GM12878 (cell line): ENCODE results near the gene CACNA1S. TPM values are rescaled to one million over a fixed set of nuclear protein-coding genes. Genes with fewer than 3 reads are reported as not detected.

Experiments
- ATAC-seq: fragments of 200-7000 bp; cut with Tn5 transposase; 3 replicates; pipeline ENCODE4 v1.9.1; 2020; ENCODE audit warnings: mild to moderate bottlenecking, moderate library complexity
- BruUV-seq: library from RNA; stranded (reverse); fragments of 400-500 nt; replicated peaks from 2 replicates; lab custom pipeline; 2021; lab: Mats Ljungman, UMichigan
- CTCF ChIA-PET: fragments of 300-600 bp; sonication (Branson Sonifier 250); formaldehyde crosslinking; extraction: SDS; loops from one replicate; lab custom pipeline; 2021; ENCODE audit warnings: inconsistent platforms; lab: Yijun Ruan, JAX
- POLR2A ChIA-PET: fragments of 350-600 bp; formaldehyde crosslinking; extraction: SDS; loops from one replicate; lab custom pipeline; 2021; ENCODE audit warnings: inconsistent platforms; lab: Charles Lee
- RAD21 ChIA-PET: fragments of 300-600 bp; sonication (Branson Sonifier 250); formaldehyde crosslinking; loops from one replicate; lab custom pipeline; 2023; ENCODE audit warnings: antibody characterized with exemption; ENCODE audit not compliant: unreplicated experiment; lab: Charles Lee
- SMC1A ChIA-PET: fragments of 300-600 bp; sonication (Branson Sonifier 250); formaldehyde crosslinking; loops from one replicate; lab custom pipeline; 2023; ENCODE audit not compliant: unreplicated experiment, uncharacterized antibody; lab: Charles Lee
- DNase-seq: peaks from one replicate; pipeline ENCODE4 v3.0.0-alpha.2; 2011; ENCODE audit warnings: low read depth, low spot score
- FAIRE-seq: peaks from 3 replicates; lab custom pipeline; 2011; peaks lifted over from hg19 to GRCh38; lab: Jason Lieb, UNC
- H2AFZ ChIP-seq: 2 replicates; pipeline ENCODE4 v1.6.0; 2011; ENCODE audit warnings: low read depth, low read length, control low read depth; ENCODE audit not compliant: control insufficient read depth
- H3K27ac ChIP-seq: 2 replicates; pipeline ENCODE4 v1.5.1; 2011; ENCODE audit warnings: control low read depth; ENCODE audit not compliant: control insufficient read depth, insufficient read depth
- H3K27me3 ChIP-seq, 2 experiments: replicated peaks in 1 of 2; 2 replicates each; pipeline versions ENCODE4 v1.6.0 to v1.6.1; 2011; ENCODE audit warnings: low read length in 1 of 2; ENCODE audit not compliant: control insufficient read depth in 2 of 2, insufficient read depth in 2 of 2
- H3K36me3 ChIP-seq, 2 experiments: 2 replicates each; pipeline ENCODE4 v1.5.1; 2011; ENCODE audit warnings: low read length in 1 of 2; ENCODE audit not compliant: control insufficient read depth in 2 of 2, insufficient read depth in 2 of 2
- H3K4me1 ChIP-seq: 2 replicates; pipeline ENCODE4 v1.6.1; 2011; ENCODE audit warnings: mild to moderate bottlenecking, low read length, moderate library complexity, mixed read lengths; ENCODE audit not compliant: control insufficient read depth, insufficient read depth
- H3K4me2 ChIP-seq: 2 replicates; pipeline ENCODE4 v1.6.0; 2011; ENCODE audit warnings: control low read depth; ENCODE audit not compliant: control insufficient read depth, insufficient read depth
- H3K4me3 ChIP-seq: fragments of 200-600 bp; sonication (generic); 2 replicates; pipeline ENCODE4 v1.5.1; 2016
- H3K79me2 ChIP-seq: 2 replicates; pipeline ENCODE4 v1.6.0; 2011; ENCODE audit warnings: low read length; ENCODE audit not compliant: control insufficient read depth, insufficient read depth
- H3K9ac ChIP-seq: 2 replicates; pipeline ENCODE4 v1.8.0; 2011; ENCODE audit warnings: low read length, control low read depth, mixed read lengths; ENCODE audit not compliant: control insufficient read depth, insufficient read depth
- H3K9me3 ChIP-seq: replicated peaks from 3 replicates; pipeline ENCODE4 v1.5.1; 2011; ENCODE audit warnings: mild to moderate bottlenecking, low read length; ENCODE audit not compliant: control insufficient read depth, insufficient read depth
- H4K20me1 ChIP-seq: 2 replicates; pipeline ENCODE4 v1.6.0; 2011; ENCODE audit not compliant: control insufficient read depth, insufficient read depth
- BCL11A ChIP-seq: IDR thresholded peaks from 2 replicates; pipeline ENCODE4 v1.6.1; 2011; ENCODE audit warnings: low read depth, low read length
- CBFB ChIP-seq: IDR thresholded peaks from 2 replicates; pipeline ENCODE4 v1.6.1; 2016; ENCODE audit warnings: antibody characterized with exemption, low read depth
- CBX5 ChIP-seq: sonication (generic); IDR thresholded peaks from 2 replicates; pipeline ENCODE4 v1.6.1; 2016; ENCODE audit warnings: low read depth, moderate library complexity, mild to moderate bottlenecking, inconsistent platforms
- CEBPB ChIP-seq, 2 experiments: fragments of 150-350 bp in 1 of 2; IDR thresholded peaks; 2 replicates each; pipeline ENCODE4 v1.6.1; 2012 to 2014; ENCODE audit warnings: low read depth in 2 of 2, low read length in 2 of 2, borderline replicate concordance in 1 of 2, inconsistent platforms in 1 of 2
- EED ChIP-seq: sonication (generic); IDR thresholded peaks from 2 replicates; pipeline ENCODE4 v1.6.1; 2016; ENCODE audit warnings: antibody characterized with exemption, low read depth
- GABPA ChIP-seq: IDR thresholded peaks from 2 replicates; pipeline ENCODE4 v1.6.1; 2014; ENCODE audit warnings: antibody characterized with exemption, low read depth, mild to moderate bottlenecking, inconsistent platforms
- HDGF ChIP-seq: fragments of 450-650 bp; IDR thresholded peaks from 2 replicates; pipeline ENCODE4 v1.6.1; 2016; ENCODE audit warnings: antibody characterized with exemption
- KAT2A ChIP-seq: conservative IDR thresholded peaks from 2 replicates; pipeline ENCODE4 v1.6.1; 2011; ENCODE audit warnings: low read depth, low read length; ENCODE audit not compliant: control insufficient read depth
- MTA2 ChIP-seq: fragments of 450-650 bp; IDR thresholded peaks from 2 replicates; pipeline ENCODE4 v1.6.1; 2016; ENCODE audit warnings: low read depth, mild to moderate bottlenecking, moderate library complexity
- NFYB ChIP-seq: IDR thresholded peaks from 2 replicates; pipeline ENCODE4 v1.6.1; 2011; ENCODE audit warnings: low read depth, mild to moderate bottlenecking, low read length, improper control_type of control experiment, moderate library complexity; ENCODE audit not compliant: insufficient read depth
- NRF1 ChIP-seq: conservative IDR thresholded peaks from 2 replicates; pipeline ENCODE4 v1.6.1; 2011; ENCODE audit warnings: mild to moderate bottlenecking, low read depth, low read length, improper control_type of control experiment
- RAD21 ChIP-seq: IDR thresholded peaks from 2 replicates; pipeline ENCODE4 v1.6.1; 2011; ENCODE audit warnings: mild to moderate bottlenecking, low read depth, low read length, moderate library complexity; ENCODE audit not compliant: insufficient read depth
- SRF ChIP-seq, 2 experiments: IDR thresholded peaks; 2 replicates each; pipeline ENCODE4 v1.6.1; 2011; ENCODE audit warnings: low read depth in 2 of 2, low read length in 2 of 2, mild to moderate bottlenecking in 1 of 2, moderate library complexity in 1 of 2
- ZBED1 ChIP-seq: IDR thresholded peaks from 2 replicates; pipeline ENCODE4 v1.6.1; 2016; ENCODE audit warnings: borderline replicate concordance
- ZZZ3 ChIP-seq: IDR thresholded peaks from 2 replicates; pipeline ENCODE4 v1.6.1; 2011; ENCODE audit warnings: low read depth; ENCODE audit not compliant: control insufficient read depth, insufficient read length
- WGBS: methylation state at CpG from one replicate; pipeline ENCODE4 v1.1.6; 2016; ENCODE audit warnings: low lambda C conversion rate; ENCODE audit not compliant: insufficient replicate concordance, insufficient coverage; ENCODE audit errors: missing lambda C conversion rate; 5-methylcytosine and 5-hydroxymethylcytosine counted together
- in situ Hi-C: fragments of 300-500 bp; cut with MboI; formaldehyde crosslinking; loops from 9 replicates; pipeline ENCODE4 v1.14.3; 2018; ENCODE audit warnings: mixed read lengths
- intact Hi-C: fragments of 100-400 bp; cut with micrococcal nuclease; formaldehyde crosslinking; loops from one replicate; pipeline ENCODE4 v1.14.2; 2022; ENCODE audit not compliant: unreplicated experiment
- polyA plus RNA-seq, 11 experiments: library from polyadenylated mRNA; depleted of rRNA in 4 of 11; unstranded in 6 of 11; stranded (reverse) in 5 of 11; fragments of >200 nt; fragmentation: Nextera tagmentation in 4 of 11; fragmentation: Illumina TruSeq in 1 of 11; extraction: Ambion mirVana in 4 of 11; extraction: Trizol in 1 of 11; gene quantifications; 1 replicate in 1 of 11; 2 replicates in 10 of 11; pipeline versions ENCODE4 v1.2.1 to v1.2.3, GENCODE V29; 2011 to 2016; ENCODE audit warnings: inconsistent platforms in 2 of 11, missing spikeins in 2 of 11, low read depth in 1 of 11
- total RNA-seq, 4 experiments: library from RNA; depleted of rRNA in 3 of 4; stranded (reverse); fragments of >200 nt in 3 of 4; fragmentation: Illumina TruSeq in 1 of 4; extraction: Trizol in 1 of 4; gene quantifications; 2 replicates each; pipeline versions ENCODE4 v1.2.1 to v1.2.3, GENCODE V29; 2013 to 2021
- TF ChIP-seq, protein P1 (sequence below): IDR thresholded peaks from 2 replicates; pipeline ENCODE4 v1.6.1; 2012; ENCODE audit warnings: improper control_type of control experiment, low read depth, low read length; ENCODE audit not compliant: insufficient replicate concordance
- TF ChIP-seq, protein P2 (sequence below): IDR thresholded peaks from 2 replicates; pipeline ENCODE4 v1.6.1; 2011; ENCODE audit warnings: low read depth, mild to moderate bottlenecking, low read length, moderate library complexity, borderline replicate concordance; ENCODE audit errors: extremely low read depth

CACNA1S gene
- total and polyA plus RNA-seq, 10 of the 15 experiments (the other 5 are each of a cell fraction or from before 2014, with no cell fraction given) = under 0.01 to 0.04 (median 0.02) TPM; not detected in 6

DNA sequence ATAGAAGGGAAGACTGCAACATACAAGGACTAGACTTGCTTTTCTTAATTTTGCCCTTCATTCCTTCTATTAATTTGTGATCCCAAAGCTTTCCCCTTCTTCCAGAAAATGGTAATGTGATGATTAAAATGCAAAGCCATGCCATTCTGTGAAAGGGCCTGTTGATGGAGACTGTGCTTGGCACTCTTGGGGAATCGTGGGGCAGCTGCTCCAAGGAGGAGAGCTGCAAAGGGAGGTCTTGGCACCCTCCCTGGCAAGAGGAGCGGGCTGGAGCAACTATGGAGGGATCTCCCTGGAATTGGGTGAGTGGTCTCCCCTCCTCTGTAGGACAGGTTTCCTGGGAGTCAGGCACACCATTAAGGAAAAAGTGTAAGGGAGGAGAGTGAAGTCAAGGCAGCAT lies 16.6 kb downstream of the CACNA1S start:
- Histone ChIP-seq H3K4me1 (no peaks in the 10 kb centered on the region; the same call in 1 of the 2 replicates), H3K4me2 (no peak overlapping the region), H3K4me3 (no peak overlapping the region), H3K36me3 (no peaks in the 10 kb centered on the region), H2AFZ (no peak overlapping the region), H3K9ac (no peak overlapping the region), H3K9me3 (no peaks in the 10 kb centered on the region), H3K79me2 (no peaks in the 10 kb centered on the region), H3K27ac (no peak overlapping the region), H4K20me1 (no peaks in the 10 kb centered on the region), H3K27me3 (peaks cover 2% of the 10 kb centered on the region in 2 experiments; a peak in 3 of 4 replicates)
- DNase-seq (no peak), ATAC-seq (no peak), FAIRE-seq (no peak)
- TF ChIP-seq, protein P1, sequence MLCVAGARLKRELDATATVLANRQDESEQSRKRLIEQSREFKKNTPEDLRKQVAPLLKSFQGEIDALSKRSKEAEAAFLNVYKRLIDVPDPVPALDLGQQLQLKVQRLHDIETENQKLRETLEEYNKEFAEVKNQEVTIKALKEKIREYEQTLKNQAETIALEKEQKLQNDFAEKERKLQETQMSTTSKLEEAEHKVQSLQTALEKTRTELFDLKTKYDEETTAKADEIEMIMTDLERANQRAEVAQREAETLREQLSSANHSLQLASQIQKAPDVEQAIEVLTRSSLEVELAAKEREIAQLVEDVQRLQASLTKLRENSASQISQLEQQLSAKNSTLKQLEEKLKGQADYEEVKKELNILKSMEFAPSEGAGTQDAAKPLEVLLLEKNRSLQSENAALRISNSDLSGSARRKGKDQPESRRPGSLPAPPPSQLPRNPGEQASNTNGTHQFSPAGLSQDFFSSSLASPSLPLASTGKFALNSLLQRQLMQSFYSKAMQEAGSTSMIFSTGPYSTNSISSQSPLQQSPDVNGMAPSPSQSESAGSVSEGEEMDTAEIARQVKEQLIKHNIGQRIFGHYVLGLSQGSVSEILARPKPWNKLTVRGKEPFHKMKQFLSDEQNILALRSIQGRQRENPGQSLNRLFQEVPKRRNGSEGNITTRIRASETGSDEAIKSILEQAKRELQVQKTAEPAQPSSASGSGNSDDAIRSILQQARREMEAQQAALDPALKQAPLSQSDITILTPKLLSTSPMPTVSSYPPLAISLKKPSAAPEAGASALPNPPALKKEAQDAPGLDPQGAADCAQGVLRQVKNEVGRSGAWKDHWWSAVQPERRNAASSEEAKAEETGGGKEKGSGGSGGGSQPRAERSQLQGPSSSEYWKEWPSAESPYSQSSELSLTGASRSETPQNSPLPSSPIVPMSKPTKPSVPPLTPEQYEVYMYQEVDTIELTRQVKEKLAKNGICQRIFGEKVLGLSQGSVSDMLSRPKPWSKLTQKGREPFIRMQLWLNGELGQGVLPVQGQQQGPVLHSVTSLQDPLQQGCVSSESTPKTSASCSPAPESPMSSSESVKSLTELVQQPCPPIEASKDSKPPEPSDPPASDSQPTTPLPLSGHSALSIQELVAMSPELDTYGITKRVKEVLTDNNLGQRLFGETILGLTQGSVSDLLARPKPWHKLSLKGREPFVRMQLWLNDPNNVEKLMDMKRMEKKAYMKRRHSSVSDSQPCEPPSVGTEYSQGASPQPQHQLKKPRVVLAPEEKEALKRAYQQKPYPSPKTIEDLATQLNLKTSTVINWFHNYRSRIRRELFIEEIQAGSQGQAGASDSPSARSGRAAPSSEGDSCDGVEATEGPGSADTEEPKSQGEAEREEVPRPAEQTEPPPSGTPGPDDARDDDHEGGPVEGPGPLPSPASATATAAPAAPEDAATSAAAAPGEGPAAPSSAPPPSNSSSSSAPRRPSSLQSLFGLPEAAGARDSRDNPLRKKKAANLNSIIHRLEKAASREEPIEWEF = no peak
- TF ChIP-seq RAD21 (no peak), CBX5 (no peak), ZZZ3 (no peak), NFYB (no peak), EED (no peak), BCL11A (no peak), HDGF (no peak), SRF (IDR thresholded peaks at IDR 0.05; ENCODE audit: low read depth in 2 of 2, low read length in 2 of 2) (no peak), GABPA (no peak), MTA2 (no peak), NRF1 (no peak), KAT2A (no peak), ZBED1 (no peak), CEBPB (IDR thresholded peaks at IDR 0.05; ENCODE audit: borderline replicate concordance in 1 of 2, low read depth in 2 of 2, low read length in 2 of 2) (no peak), CBFB (no peak)
- TF ChIP-seq, protein P2, sequence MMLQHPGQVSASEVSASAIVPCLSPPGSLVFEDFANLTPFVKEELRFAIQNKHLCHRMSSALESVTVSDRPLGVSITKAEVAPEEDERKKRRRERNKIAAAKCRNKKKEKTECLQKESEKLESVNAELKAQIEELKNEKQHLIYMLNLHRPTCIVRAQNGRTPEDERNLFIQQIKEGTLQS = no peak
- ChIA-PET POLR2A (no interaction called here), SMC1A (no interaction called here), CTCF (interaction anchor here (1.0 kb wide), 1 partner anchor 23 kb away, joined by 3 read pairs; no protein-coding TSS in a partner anchor), RAD21 (interaction anchor here (1.4 kb wide), 1 partner anchor 19 kb away, joined by 3 read pairs; no protein-coding TSS in a partner anchor)
- WGBS = 13% methylated on average over 2 of the region's 2 CpGs
- BruUV-seq = no TSS peak
- in situ Hi-C loops (no loop called here), intact Hi-C loops (no loop called here)
